Kidney (tissue), 14 donors: ENCODE results near the gene GNB1L. TPM values are rescaled to one million over a fixed set of nuclear protein-coding genes. Genes with fewer than 3 reads are reported as not detected.

ENCODE experiments used
- DNase-seq, 5 donors: peaks; one replicate each; pipeline ENCODE4 v3.0.0-alpha.2; 2013 to 2020
- FAIRE-seq: peaks from 2 replicates; lab custom pipeline; 2012; peaks lifted over from hg19 to GRCh38; lab: Jason Lieb, UNC
- H3K27ac ChIP-seq, 2 donors: one replicate each; pipeline ENCODE4 v1.7.0; 2013; ENCODE audit warnings: low read depth in 2 of 2, low read length in 2 of 2, inconsistent platforms in 1 of 2
- H3K27me3 ChIP-seq: one replicate; pipeline ENCODE4 v1.7.1; 2013; ENCODE audit warnings: low read length, inconsistent platforms; ENCODE audit not compliant: control insufficient read depth, insufficient read depth
- H3K36me3 ChIP-seq, 3 donors: one replicate each; pipeline versions ENCODE4 v1.7.0 to v1.7.1; 2013; ENCODE audit warnings: low read length in 3 of 3, control low read depth in 1 of 3, inconsistent platforms in 1 of 3; ENCODE audit not compliant: insufficient read depth in 3 of 3, control insufficient read depth in 2 of 3
- H3K4me1 ChIP-seq, 3 donors: one replicate each; pipeline versions ENCODE4 v1.7.0 to v1.7.1; 2013; ENCODE audit warnings: low read length in 3 of 3, inconsistent platforms in 1 of 3, low read depth in 1 of 3; ENCODE audit not compliant: control insufficient read depth in 2 of 3, insufficient read depth in 2 of 3
- H3K4me3 ChIP-seq, 3 donors: one replicate each; pipeline versions ENCODE4 v1.7.0 to v1.8.1; 2013; ENCODE audit warnings: low read length in 3 of 3, control low read depth in 1 of 3, inconsistent platforms in 1 of 3
- H3K9ac ChIP-seq, 3 donors: one replicate each; pipeline versions ENCODE4 v1.7.0 to v1.7.1; 2013; ENCODE audit warnings: low read length in 3 of 3, control low read depth in 1 of 3, inconsistent platforms in 1 of 3
- H3K9me3 ChIP-seq, 3 donors: one replicate each; pipeline versions ENCODE4 v1.7.0 to v1.7.1; 2013; ENCODE audit warnings: low read length in 3 of 3, control low read depth in 1 of 3, inconsistent platforms in 1 of 3; ENCODE audit not compliant: control insufficient read depth in 2 of 3, insufficient read depth in 1 of 3
- CTCF ChIP-seq: IDR thresholded peaks from 3 replicates; pipeline ENCODE4 v1.5.1; 2012; ENCODE audit warnings: mild to moderate bottlenecking, moderate library complexity, borderline replicate concordance; ENCODE audit not compliant: insufficient read depth; ENCODE audit errors: extremely low read depth
- intact Hi-C: fragments of 100-400 bp; cut with DNase I; formaldehyde crosslinking; loops from one replicate; pipeline ENCODE4 v1.11.1; 2022
- polyA plus RNA-seq: library from polyadenylated mRNA; stranded (reverse); fragments of 350-450 nt; fragmentation: Illumina TruSeq; extraction: RNeasy Lipid Tissue Mini Kit (QIAGEN cat#74804); gene quantifications from one replicate; pipeline ENCODE4 v1.2.3, GENCODE V29; 2014; ENCODE audit warnings: low read depth, low replicate concordance; ENCODE audit not compliant: insufficient read depth
- total RNA-seq: library from RNA; stranded (reverse); fragmentation: NEBNext Ultra II Directional; extraction: Animal tissue kit (Norgen Biotek cat#: 25700); gene quantifications from one replicate; pipeline ENCODE4 v1.2.1, GENCODE V29; 2021
- donor health status: control.
- donor health status: control.
- donor health status: control.
- donor health status: control.
- donor health status: control.
- donor health status: DM: yes; HTN: yes; CAD: no.
- donor health status: Normal renal cell carcinoma (clear cell type).

Gene GNB1L
- total and polyA plus RNA-seq, 2 donors from 2014 or later, result 4.0 to 4.4 TPM

GRCh38 chr22:19797086-19798002 is 57.3 kb downstream of the GNB1L start:
- intact Hi-C loops, result no loop called here

GRCh38 chr22:19796160-19796559 is 58.5 kb downstream of the GNB1L start:
- intact Hi-C loops, result no loop called here
- H3K4me3 ChIP-seq, result no peak overlapping the region
- FAIRE-seq (no peak), DNase-seq (peak in 1 of 5 donors; percentile 30)
- H3K36me3 ChIP-seq, result no peaks in the 10 kb centered on the region
- TF ChIP-seq CTCF, result no peak
- H3K9me3 ChIP-seq, result no peaks in the 10 kb centered on the region
- no peak overlapping the region for H3K27ac ChIP-seq
- no peaks in the 10 kb centered on the region for H3K4me1 ChIP-seq
- H3K9ac ChIP-seq, result no peak overlapping the region
- H3K27me3 ChIP-seq, result no peaks in the 10 kb centered on the region

More at GRCh38 chr22:19797086-19798002, 57.3 kb downstream of the GNB1L start:
- no peaks in the 10 kb centered on the region for H3K36me3 ChIP-seq
- no peaks in the 10 kb centered on the region for H3K9me3 ChIP-seq
- H3K4me3 ChIP-seq, result no peak overlapping the region
- no peak for FAIRE-seq
- peak in 2 of 5 donors; percentile 29 to 67 for DNase-seq
- no peaks in the 10 kb centered on the region for H3K4me1 ChIP-seq
- no peak overlapping the region for H3K27ac ChIP-seq
- no peaks in the 10 kb centered on the region for H3K27me3 ChIP-seq
- no peak for TF ChIP-seq CTCF
- no peak overlapping the region for H3K9ac ChIP-seq

- H3K36me3 ChIP-seq, result no peaks in the 10 kb centered on the region
- no peak for TF ChIP-seq CTCF
- FAIRE-seq, result no peak
- H3K27me3 ChIP-seq, result no peaks in the 10 kb centered on the region
- DNase-seq, result peak in 2 of 5 donors; percentile 20 to 28
- H3K27ac ChIP-seq, result no peak overlapping the region
- intact Hi-C loops, result no loop called here
- H3K9ac ChIP-seq, result no peak overlapping the region
- no peak overlapping the region for H3K4me3 ChIP-seq
- no peaks in the 10 kb centered on the region for H3K9me3 ChIP-seq
- no peaks in the 10 kb centered on the region for H3K4me1 ChIP-seq
These were observed 59.1 kb downstream of the GNB1L start for GRCh38 chr22:19795617-19796008.
